ENCODE data around the gene RPA1. TPM values are rescaled to one million over a fixed set of nuclear protein-coding genes. Genes with fewer than 3 reads are reported as not detected.
A peak's percentile ranks its signal among the peaks of the same experiment; 100 is the strongest.

RPA1 gene
- total RNA-seq, 1 donor from 2014 or later, result 72.0 TPM

GRCh38 chr17:1942666-1943435 is 113.0 kb downstream of the RPA1 start:
- no peak for DNase-seq
- TF ChIP-seq CTCF (IDR thresholded peaks at IDR 0.05; ENCODE audit: borderline replicate concordance), result no peak
- peaks cover 15% of the 10 kb centered on the region for H3K4me1 ChIP-seq
- no peak overlapping the region for H3K27ac ChIP-seq (replicated peaks)
- H3K9me3 ChIP-seq (replicated peaks), result no peaks in the 10 kb centered on the region
- H3K27me3 ChIP-seq (ENCODE audit: low read depth), result peaks cover 4% of the 10 kb centered on the region
- H3K4me3 ChIP-seq, result no peak overlapping the region
- intact Hi-C loops (cut with micrococcal nuclease), result no loop called here
- H3K36me3 ChIP-seq, result no peaks in the 10 kb centered on the region

DNA sequence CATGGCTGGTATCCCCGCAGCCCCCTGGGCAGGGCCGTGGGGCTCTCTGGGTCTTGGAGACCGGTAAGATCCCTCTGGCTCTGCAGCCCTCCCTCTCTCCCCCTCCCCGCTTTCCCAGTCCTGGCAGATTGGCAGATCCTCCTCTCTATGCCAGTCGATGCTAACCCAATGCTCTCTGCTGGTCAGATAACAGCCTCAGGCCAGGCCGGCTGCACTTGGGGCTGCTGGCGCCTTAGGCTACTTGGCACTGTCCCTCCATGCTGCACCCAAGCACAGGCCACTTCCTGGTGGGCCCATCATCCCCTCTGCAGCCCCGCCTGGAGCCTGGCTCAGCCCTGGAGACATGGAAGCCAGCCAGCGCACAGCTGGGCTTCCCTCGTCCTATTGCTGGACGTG is 113.6 kb downstream of the RPA1 start:
- intact Hi-C loops (cut with micrococcal nuclease), result no loop called here
- TF ChIP-seq CTCF (IDR thresholded peaks at IDR 0.05; ENCODE audit: borderline replicate concordance), result no peak
- H3K36me3 ChIP-seq, result no peaks in the 10 kb centered on the region
- peaks cover 4% of the 10 kb centered on the region for H3K27me3 ChIP-seq (ENCODE audit: low read depth)
- H3K4me3 ChIP-seq, result no peak overlapping the region
- no peaks in the 10 kb centered on the region for H3K9me3 ChIP-seq (replicated peaks)
- no peak for DNase-seq
- H3K4me1 ChIP-seq, result peaks cover 20% of the 10 kb centered on the region
- H3K27ac ChIP-seq (replicated peaks), result no peak overlapping the region

DNA sequence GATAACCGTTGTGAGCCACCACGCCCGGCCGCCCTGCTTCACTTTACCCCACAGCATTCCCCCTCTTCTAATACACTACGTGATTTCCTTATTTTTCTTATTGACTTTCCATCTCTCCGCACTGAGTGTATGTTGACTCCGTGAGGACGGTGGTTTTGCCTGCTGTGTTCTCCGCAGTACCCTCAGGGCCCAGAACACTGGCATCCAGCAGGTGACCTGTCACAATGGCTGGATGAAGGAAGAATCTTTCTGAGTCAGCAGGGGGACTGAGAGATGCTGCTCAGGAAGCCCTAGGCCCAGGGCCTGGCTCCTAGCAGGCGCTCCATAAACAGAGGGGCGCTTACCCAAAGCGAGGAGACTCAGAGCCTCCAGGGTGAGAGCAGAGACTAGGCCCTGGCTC is 115.8 kb downstream of the RPA1 start:
- no peak for TF ChIP-seq CTCF (IDR thresholded peaks at IDR 0.05; ENCODE audit: borderline replicate concordance)

GRCh38 chr17:1946021-1946932 is 116.5 kb downstream of the RPA1 start:
- Histone ChIP-seq H3K36me3 (no peaks in the 10 kb centered on the region), H3K4me1 (peaks cover 17% of the 10 kb centered on the region), H3K27ac (replicated peaks) (no peak overlapping the region), H3K27me3 (ENCODE audit: low read depth) (peaks cover 3% of the 10 kb centered on the region), H3K9me3 (replicated peaks) (no peaks in the 10 kb centered on the region), H3K4me3 (no peak overlapping the region)
- intact Hi-C loops (cut with micrococcal nuclease), result no loop called here
- no peak for TF ChIP-seq CTCF (IDR thresholded peaks at IDR 0.05; ENCODE audit: borderline replicate concordance)
- no peak for DNase-seq

More for the DNA sequence above, 115.8 kb downstream of the RPA1 start:
- Histone ChIP-seq H3K4me1 (peaks cover 17% of the 10 kb centered on the region), H3K4me3 (no peak overlapping the region), H3K27me3 (ENCODE audit: low read depth) (peaks cover 4% of the 10 kb centered on the region), H3K27ac (replicated peaks) (no peak overlapping the region), H3K36me3 (no peaks in the 10 kb centered on the region), H3K9me3 (replicated peaks) (no peaks in the 10 kb centered on the region)
- DNase-seq, result no peak
- intact Hi-C loops (cut with micrococcal nuclease), result no loop called here

- H3K9me3 ChIP-seq (replicated peaks), result no peaks in the 10 kb centered on the region
- peak; percentile 73 for DNase-seq
- intact Hi-C loops (cut with micrococcal nuclease), result no loop called here
- TF ChIP-seq CTCF (IDR thresholded peaks at IDR 0.05; ENCODE audit: borderline replicate concordance), result no peak
- H3K27ac ChIP-seq (replicated peaks), result peak overlapping the region; percentile 90
- H3K4me3 ChIP-seq, result peak overlapping the region; percentile 38
- H3K36me3 ChIP-seq, result no peaks in the 10 kb centered on the region
- peaks cover 17% of the 10 kb centered on the region for H3K4me1 ChIP-seq
- no peaks in the 10 kb centered on the region for H3K27me3 ChIP-seq (ENCODE audit: low read depth)
These were observed 117.5 kb downstream of the RPA1 start for GRCh38 chr17:1947229-1947742.

All from left ventricle myocardium inferior (tissue), 1 donor.